ELF-1 (cell line): ENCODE measurements around the gene VRTN.
A peak's percentile ranks its signal among the peaks of the same experiment; 100 is the strongest.
"Not testable (repeated sequence)": the region's sequence is repeated elsewhere in the genome, so short reads cannot be mapped to it uniquely, and the experiment has no call there.

Experiments
- DNase-seq: peaks from one replicate; pipeline ENCODE4 v3.0.0-alpha.2; 2016; ENCODE audit warnings: low read depth, low spot score

Gene VRTN

GRCh38 chr14:74349757-74350156 is 1.5 kb downstream of the VRTN start:
- DNase-seq = peak; percentile 53

DNA sequence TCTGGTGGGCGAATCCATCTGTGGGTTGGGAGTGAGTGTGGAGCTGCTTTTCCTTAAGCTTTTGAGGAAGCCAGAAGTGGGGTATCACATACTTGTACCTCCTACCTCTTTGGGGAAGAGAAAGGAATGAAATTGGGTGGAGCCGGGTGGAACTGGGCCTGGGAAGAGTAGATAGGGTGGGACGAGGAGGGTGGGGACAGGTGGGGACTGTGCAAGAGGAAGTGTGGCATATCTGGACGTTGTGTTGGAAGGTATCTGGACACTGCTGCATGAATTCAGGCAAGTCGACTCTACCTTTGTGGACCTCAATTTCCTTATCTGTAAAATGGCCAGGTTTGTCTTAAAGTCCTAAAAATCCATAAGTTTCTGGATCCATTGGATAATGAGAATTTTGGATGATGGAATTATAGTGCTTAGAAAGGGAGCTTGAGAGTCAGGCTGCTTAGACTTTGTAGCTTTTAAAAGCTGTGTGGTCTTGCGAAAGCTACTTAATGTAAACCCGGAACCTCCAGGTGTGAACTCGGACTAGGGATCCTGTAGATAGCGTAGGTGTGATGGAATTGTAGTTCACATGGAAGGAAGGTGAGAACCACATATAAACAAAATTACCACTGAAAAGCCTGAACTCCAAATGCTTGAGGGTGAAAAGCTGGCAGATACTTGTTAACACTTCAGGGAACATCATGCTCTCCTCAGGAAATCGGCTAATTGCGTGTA is 2.1 kb downstream of the VRTN start:
- no peak for DNase-seq

- no peak for DNase-seq
Observed at GRCh38 chr14:74350928-74351323, 2.7 kb downstream of the VRTN start.

DNA sequence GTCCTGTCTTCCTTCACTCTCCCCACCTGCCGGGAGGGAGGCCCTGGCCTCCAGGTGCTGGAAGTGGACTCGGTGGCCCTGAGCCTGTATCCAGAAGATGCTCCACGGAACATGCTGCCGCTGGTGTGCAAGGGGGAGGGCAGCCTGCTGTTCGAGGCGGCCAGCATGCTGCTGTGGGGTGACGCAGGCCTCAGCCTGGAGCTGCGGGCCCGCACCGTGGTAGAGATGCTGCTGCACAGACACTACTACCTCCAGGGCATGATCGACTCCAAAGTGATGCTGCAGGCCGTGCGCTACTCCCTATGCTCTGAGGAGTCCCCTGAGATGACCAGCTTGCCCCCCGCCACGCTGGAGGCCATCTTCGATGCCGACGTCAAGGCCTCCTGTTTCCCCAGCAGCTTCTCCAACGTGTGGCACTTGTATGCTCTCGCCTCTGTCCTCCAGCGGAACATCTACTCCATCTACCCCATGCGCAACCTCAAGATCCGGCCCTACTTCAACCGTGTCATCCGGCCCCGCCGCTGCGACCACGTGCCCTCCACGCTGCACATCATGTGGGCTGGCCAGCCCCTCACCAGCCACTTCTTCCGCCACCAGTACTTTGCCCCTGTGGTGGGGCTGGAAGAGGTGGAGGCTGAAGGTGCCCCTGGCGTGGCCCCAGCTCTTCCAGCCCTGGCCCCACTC is 8.8 kb downstream of the VRTN start:
- DNase-seq = no peak

DNA sequence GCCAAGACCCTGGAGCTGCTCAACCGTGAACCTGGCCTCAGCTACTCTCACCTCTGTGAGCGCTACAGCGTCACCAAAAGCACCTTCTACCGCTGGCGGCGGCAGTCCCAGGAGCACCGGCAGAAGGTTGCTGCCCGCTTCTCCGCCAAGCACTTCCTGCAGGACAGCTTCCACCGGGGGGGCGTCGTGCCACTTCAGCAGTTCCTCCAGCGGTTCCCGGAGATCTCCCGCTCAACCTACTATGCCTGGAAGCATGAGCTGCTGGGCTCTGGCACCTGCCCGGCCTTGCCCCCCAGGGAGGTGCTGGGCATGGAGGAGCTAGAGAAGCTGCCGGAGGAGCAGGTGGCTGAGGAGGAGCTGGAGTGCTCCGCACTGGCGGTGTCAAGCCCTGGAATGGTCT is 9.3 kb downstream of the VRTN start:
- no peak for DNase-seq

DNA sequence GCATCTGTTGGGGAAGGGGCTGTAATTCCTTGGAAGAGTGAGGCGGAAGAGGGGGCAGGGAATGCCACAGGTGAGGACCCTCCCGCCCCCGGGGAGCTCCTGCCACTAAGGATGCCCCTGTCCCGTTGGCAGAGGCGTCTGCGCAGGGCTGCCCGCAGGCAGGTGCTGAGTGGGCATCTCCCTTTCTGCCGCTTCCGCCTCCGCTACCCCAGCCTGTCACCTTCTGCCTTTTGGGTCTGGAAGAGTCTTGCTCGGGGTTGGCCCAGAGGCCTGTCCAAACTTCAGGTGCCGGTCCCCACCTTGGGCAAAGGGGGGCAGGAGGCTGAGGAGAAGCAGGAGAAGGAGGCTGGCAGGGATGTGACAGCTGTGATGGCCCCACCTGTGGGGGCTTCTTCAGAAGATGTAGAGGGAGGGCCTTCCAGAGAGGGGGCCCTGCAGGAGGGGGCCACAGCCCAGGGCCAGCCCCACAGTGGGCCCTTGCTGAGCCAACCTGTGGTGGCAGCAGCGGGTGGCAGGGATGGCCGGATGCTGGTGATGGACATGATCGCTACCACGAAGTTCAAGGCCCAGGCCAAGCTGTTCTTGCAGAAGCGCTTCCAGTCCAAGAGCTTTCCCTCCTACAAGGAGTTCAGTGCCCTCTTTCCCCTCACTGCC is 10.0 kb downstream of the VRTN start:
- no peak for DNase-seq

DNA sequence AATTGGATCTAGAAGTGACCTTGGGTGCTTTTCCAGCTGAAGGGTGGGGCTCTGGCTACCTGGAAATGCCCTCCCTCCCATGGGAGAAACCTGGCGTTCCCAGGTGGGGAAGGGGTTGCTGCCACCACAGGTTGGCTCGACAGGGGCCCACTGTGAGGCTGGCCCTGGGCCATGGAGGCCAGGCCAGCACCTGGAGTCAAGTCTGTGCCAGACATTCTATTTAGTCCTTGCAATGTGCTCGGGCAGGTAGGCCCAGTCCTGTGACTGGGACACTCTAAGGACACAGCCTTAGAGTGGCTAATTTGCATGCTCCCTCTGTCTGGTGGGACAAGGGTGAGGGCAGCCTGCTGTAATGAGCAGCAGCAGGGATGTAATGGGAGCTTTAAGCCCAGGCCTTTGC is 11.9 kb downstream of the VRTN start:
- peak; percentile 25 for DNase-seq

GRCh38 chr14:74362361-74362915 is 14.2 kb downstream of the VRTN start:
- peak; percentile 94 for DNase-seq

- no peak for DNase-seq
Observed at GRCh38 chr14:74364271-74364880, 16.1 kb downstream of the VRTN start.

DNA sequence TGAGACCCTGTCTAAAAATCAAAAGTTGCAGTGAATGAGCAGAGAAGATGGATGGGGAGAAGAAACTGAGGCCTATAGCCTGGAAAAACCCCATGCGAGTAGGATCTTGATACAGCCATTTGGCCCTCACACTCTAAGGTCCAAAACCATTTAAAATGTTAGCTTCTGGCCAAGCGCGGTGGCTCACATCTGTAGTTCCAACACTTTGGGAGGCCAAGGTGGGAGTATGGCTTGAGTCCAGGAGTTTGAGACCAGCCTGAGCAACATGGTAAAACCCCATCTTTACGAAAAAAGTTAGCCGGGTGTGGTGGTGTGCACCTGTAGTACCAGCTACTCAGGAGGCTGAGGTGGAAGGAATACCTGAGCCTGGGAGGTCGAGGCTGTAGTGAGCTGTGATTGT is 19.8 kb downstream of the VRTN start:
- no peak for DNase-seq

DNA sequence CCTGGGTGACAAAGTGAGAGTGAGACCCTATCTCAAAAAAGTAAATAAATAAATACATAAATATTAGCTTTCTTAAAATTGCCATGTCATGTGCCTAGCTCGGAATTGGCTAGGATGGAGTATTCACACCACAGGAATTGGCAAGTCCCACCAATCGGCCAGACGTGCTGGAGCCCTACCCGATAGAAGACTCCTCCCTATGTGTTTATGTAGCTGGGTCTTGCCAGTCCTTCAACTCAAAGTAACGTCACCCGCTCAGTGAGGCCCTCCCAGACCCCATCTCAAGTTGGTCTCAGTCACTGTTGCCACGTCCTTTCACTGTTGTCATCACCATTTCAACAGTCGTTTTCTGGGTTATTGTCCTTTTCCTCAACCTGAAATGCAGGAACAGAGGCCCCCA is 20.2 kb downstream of the VRTN start:
- peak; percentile 28 for DNase-seq

GRCh38 chr14:74377976-74378690 is 29.9 kb downstream of the VRTN start:
- DNase-seq = no peak

GRCh38 chr14:74380172-74380571 is 31.9 kb downstream of the VRTN start:
- no peak for DNase-seq

- DNase-seq = no peak
Observed at GRCh38 chr14:74380845-74381244, 32.6 kb downstream of the VRTN start.

DNA sequence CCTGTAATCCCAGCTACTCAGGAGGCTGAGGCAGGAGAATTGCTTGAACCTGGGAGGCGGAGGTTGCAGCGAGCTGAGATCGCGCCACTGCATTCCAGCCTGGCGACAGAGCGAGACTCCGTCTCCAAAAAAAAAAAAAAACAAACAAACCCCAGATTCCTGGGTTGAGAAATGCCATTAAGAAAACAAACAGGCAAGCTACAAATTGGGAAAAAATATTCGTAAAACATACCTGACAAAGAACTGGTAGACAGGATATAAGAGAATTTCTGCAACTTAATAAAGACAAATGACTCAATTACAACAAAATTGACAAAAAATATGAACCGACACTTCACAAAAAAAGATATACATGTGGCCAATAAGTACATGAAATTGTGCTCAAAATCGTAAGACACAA is 33.3 kb downstream of the VRTN start:
- not testable (repeated sequence) for DNase-seq

DNA sequence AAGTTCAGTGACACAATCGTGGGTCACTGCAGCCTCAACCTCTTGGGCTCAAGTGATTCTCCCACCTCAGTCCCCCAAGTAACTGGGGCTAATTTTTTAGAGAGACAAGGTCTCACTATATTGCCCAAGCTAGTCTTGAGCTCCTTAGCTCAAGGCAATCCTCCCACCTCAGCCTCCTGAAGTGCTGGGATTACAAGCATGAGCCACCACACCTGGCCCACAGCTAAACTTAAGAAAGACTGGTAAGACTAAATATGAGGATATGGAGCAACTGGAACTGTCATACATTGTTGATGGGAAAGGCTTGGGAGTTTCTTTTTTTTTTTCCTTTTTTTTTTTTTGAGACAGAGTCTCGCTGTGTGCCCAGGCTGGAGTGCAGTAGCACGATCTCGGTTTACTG is 34.0 kb downstream of the VRTN start:
- no peak for DNase-seq

GRCh38 chr14:74389980-74390379 is 41.7 kb downstream of the VRTN start:
- DNase-seq = no peak

DNA sequence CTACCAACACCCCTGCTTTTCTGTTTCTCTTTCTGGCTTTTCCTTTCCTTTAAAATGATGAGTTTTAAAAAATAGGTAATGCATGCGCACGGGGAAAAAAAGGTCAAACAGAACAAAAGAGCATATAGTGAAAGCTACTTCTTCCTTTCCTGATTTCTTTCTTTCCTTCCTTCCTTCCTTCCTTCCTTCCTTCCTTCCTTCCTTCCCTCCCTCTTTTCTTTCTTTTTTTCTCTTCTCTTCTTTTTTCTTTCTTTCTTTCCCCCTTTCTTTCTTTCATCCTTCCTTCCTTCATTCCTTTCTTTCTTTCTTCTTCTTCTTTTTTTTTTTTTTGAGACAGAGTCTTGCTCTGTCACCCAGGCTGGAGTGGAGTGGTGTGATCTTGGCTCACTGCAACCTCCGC is 42.2 kb downstream of the VRTN start:
- not testable (repeated sequence) for DNase-seq

DNA sequence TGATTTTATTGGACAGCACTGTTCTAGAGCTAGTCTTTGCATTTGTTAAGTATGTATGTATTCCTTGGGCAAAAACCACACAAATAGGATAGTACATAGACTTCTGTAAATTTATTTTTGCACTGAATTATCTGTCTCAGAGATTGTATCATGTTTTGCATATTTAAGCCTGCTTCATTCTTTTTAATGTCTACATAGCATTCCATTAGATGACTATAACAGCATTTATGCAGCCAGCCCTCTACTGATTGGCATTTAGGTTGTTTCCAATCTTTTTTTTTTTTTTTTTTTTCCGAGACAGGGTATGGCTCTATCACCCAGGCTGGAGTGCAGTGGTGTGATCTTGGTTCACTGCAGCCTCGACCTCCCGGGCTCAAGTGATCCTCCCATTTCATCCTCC is 43.2 kb downstream of the VRTN start:
- no peak for DNase-seq

GRCh38 chr14:74392616-74393570 is 44.6 kb downstream of the VRTN start:
- peak; percentile 77 for DNase-seq
